Endothelial cell of umbilical vein (primary cell): Measurements from ENCODE around the gene FAM200C. TPM values are rescaled to one million over a fixed set of nuclear protein-coding genes. Genes with fewer than 3 reads are reported as not detected.
"Not testable (repeated sequence)": the region's sequence is repeated elsewhere in the genome, so short reads cannot be mapped to it uniquely, and the experiment has no call there.

Source experiments
- BruUV-seq: library from RNA; stranded (reverse); fragments of 400-500 nt; replicated peaks from 2 replicates; lab custom pipeline; 2021; lab: Mats Ljungman, UMichigan
- CTCF ChIA-PET: fragments of 300-600, 350-600 bp; sonication (Branson Sonifier 250); formaldehyde crosslinking; loops from one replicate; lab custom pipeline; 2021; ENCODE audit warnings: antibody characterized with exemption, inconsistent platforms; lab: Charles Lee
- POLR2A ChIA-PET: fragments of 300-600, 350-600 bp; sonication (Branson Sonifier 250); formaldehyde crosslinking; loops from one replicate; lab custom pipeline; 2021; ENCODE audit warnings: antibody characterized with exemption, inconsistent platforms; lab: Charles Lee
- DNase-seq: peaks from one replicate; pipeline ENCODE4 v3.0.0-alpha.2; 2011; ENCODE audit warnings: low read depth, low spot score
- FAIRE-seq: peaks from 2 replicates; lab custom pipeline; 2011; peaks lifted over from hg19 to GRCh38; lab: Jason Lieb, UNC
- H2AFZ ChIP-seq: 2 replicates; pipeline ENCODE4 v1.6.0; 2012; ENCODE audit warnings: low read depth, low read length, control low read depth, inconsistent platforms
- H3K27ac ChIP-seq: 2 replicates; pipeline ENCODE4 v1.5.1; 2011; ENCODE audit warnings: low read depth, mild to moderate bottlenecking, control low read depth, low read length, moderate library complexity; ENCODE audit not compliant: insufficient read depth
- H3K27me3 ChIP-seq, 2 experiments: 2 replicates each; pipeline versions ENCODE4 v1.6.0 to v1.6.1; 2011; ENCODE audit warnings: low read length in 2 of 2, mixed read lengths in 1 of 2; ENCODE audit not compliant: control insufficient read depth in 2 of 2, insufficient read depth in 2 of 2
- H3K36me3 ChIP-seq, 2 experiments: 2 replicates in 1 of 2; 3 replicates in 1 of 2; pipeline ENCODE4 v1.5.1; 2011; ENCODE audit warnings: low read length in 2 of 2, mild to moderate bottlenecking in 1 of 2, moderate library complexity in 1 of 2; ENCODE audit not compliant: control insufficient read depth in 2 of 2, insufficient read depth in 2 of 2; ENCODE audit errors: extremely low read depth in 1 of 2
- H3K4me1 ChIP-seq: 3 replicates; pipeline ENCODE4 v1.5.1; 2011; ENCODE audit warnings: mild to moderate bottlenecking, low read length; ENCODE audit not compliant: control insufficient read depth, insufficient read depth; ENCODE audit errors: extremely low read depth
- H3K4me2 ChIP-seq: 2 replicates; pipeline ENCODE4 v1.6.1; 2011; ENCODE audit warnings: low read length, control low read depth, mixed read lengths; ENCODE audit not compliant: insufficient read depth
- H3K4me3 ChIP-seq, 3 experiments: fragments of 200-600 bp in 1 of 3; sonication (generic), shearing (Covaris generic) in 1 of 3; replicated peaks in 1 of 3; 2 replicates each; pipeline ENCODE4 v1.5.1; 2011 to 2016; ENCODE audit warnings: control low read depth in 3 of 3, low read length in 3 of 3, mild to moderate bottlenecking in 2 of 3, inconsistent platforms in 1 of 3, low read depth in 1 of 3, moderate library complexity in 1 of 3; ENCODE audit not compliant: insufficient read depth in 1 of 3
- H3K79me2 ChIP-seq: 2 replicates; pipeline ENCODE4 v1.6.0; 2012; ENCODE audit warnings: low read length, inconsistent platforms; ENCODE audit not compliant: control insufficient read depth, insufficient read depth
- H3K9ac ChIP-seq: replicated peaks from 2 replicates; pipeline ENCODE3; 2011; ENCODE audit warnings: low read length, control low read depth; ENCODE audit not compliant: insufficient read depth; ENCODE audit errors: extremely low read depth
- H3K9me1 ChIP-seq: replicated peaks from 3 replicates; pipeline ENCODE4 v1.6.0; 2011; ENCODE audit warnings: mild to moderate bottlenecking, low read length; ENCODE audit not compliant: control insufficient read depth, insufficient read depth; ENCODE audit errors: extremely low read depth
- H3K9me3 ChIP-seq: replicated peaks from 2 replicates; pipeline ENCODE4 v1.5.1; 2012; ENCODE audit warnings: low read length, inconsistent platforms; ENCODE audit not compliant: control insufficient read depth, insufficient read depth
- H4K20me1 ChIP-seq: replicated peaks from 2 replicates; pipeline ENCODE3; 2011; ENCODE audit warnings: mild to moderate bottlenecking, low read length; ENCODE audit not compliant: control insufficient read depth, insufficient read depth; ENCODE audit errors: extremely low read depth
- CTCF ChIP-seq, 2 donors: IDR thresholded peaks; 1 replicate in 1 of 2; 2 replicates in 1 of 2; pipeline ENCODE4 v1.5.1; 2011; ENCODE audit warnings: low read length in 2 of 2, mild to moderate bottlenecking in 2 of 2, moderate library complexity in 2 of 2, control low read depth in 1 of 2, inconsistent platforms in 1 of 2, low read depth in 1 of 2; ENCODE audit not compliant: insufficient read depth in 1 of 2; ENCODE audit errors: extremely low read depth in 1 of 2
- EZH2 ChIP-seq: IDR thresholded peaks from 2 replicates; pipeline ENCODE4 v1.6.1; 2012; ENCODE audit warnings: borderline replicate concordance, low read depth, mild to moderate bottlenecking, moderate library complexity, low read length, inconsistent platforms; ENCODE audit not compliant: severe bottlenecking
- FOS ChIP-seq: IDR thresholded peaks from 2 replicates; pipeline ENCODE4 v1.6.1; 2011; ENCODE audit warnings: mild to moderate bottlenecking, low read length, moderate library complexity, borderline replicate concordance; ENCODE audit not compliant: insufficient read depth
- GATA2 ChIP-seq: IDR thresholded peaks from 2 replicates; pipeline ENCODE4 v1.7.0; 2011; ENCODE audit warnings: low read depth, mild to moderate bottlenecking, moderate library complexity, mixed read lengths, low read length; ENCODE audit not compliant: insufficient read length, insufficient read depth
- JUN ChIP-seq: IDR thresholded peaks from 2 replicates; pipeline ENCODE4 v1.6.1; 2011; ENCODE audit warnings: borderline replicate concordance, low read depth; ENCODE audit not compliant: insufficient read length, insufficient read depth
- MAX ChIP-seq: IDR thresholded peaks from 2 replicates; pipeline ENCODE4 v1.6.1; 2011; ENCODE audit not compliant: insufficient read depth, insufficient read length
- MYC ChIP-seq: IDR thresholded peaks from one replicate; pipeline ENCODE4 v1.6.1; 2011; ENCODE audit warnings: mild to moderate bottlenecking, low read depth, low read length
- POLR2A ChIP-seq: IDR thresholded peaks from 2 replicates; pipeline ENCODE4 v1.6.1; 2012; ENCODE audit warnings: low read depth, mild to moderate bottlenecking, control low read depth, low read length
- POLR2AphosphoS5 ChIP-seq: IDR thresholded peaks from 2 replicates; pipeline ENCODE4 v1.6.1; 2012; ENCODE audit warnings: low read depth, mild to moderate bottlenecking, control low read depth, low read length, moderate library complexity; ENCODE audit not compliant: insufficient read depth
- dilution Hi-C: fragments of 300-500 bp; cut with MboI; formaldehyde crosslinking; loops from one replicate; pipeline ENCODE4 v1.15.0; 2019; ENCODE audit warnings: low sequenced_read_pairs; ENCODE audit not compliant: extremely low pct_ligation_motif_present
- intact Hi-C: fragments of 100-400 bp; cut with micrococcal nuclease; formaldehyde crosslinking; loops from one replicate; pipeline ENCODE4 v1.10.0; 2022
- polyA plus RNA-seq, 4 experiments: library from polyadenylated mRNA; depleted of rRNA in 3 of 4; stranded (reverse) in 3 of 4; unstranded in 1 of 4; fragments of >200 nt; gene quantifications; 2 replicates each; pipeline versions ENCODE4 v1.2.1 to v1.2.3, GENCODE V29; 2011 to 2012; ENCODE audit warnings: missing spikeins in 1 of 4
- total RNA-seq: library from RNA; stranded (reverse); gene quantifications from 2 replicates; pipeline ENCODE4 v1.2.3, GENCODE V29; 2021

The FAM200C gene
- total and polyA plus RNA-seq, 2 donors (not counting 3 experiments of a cell fraction or from before 2014, with no cell fraction given): 0.76 to 2.7 TPM

GRCh38 chr5:160437271-160437670, 37.4 kb upstream of the FAM200C start:
- BruUV-seq: no TSS peak
- Histone ChIP-seq H3K79me2 (no peaks in the 10 kb centered on the region), H3K4me2 (no peak overlapping the region), H3K9me3 (no peaks in the 10 kb centered on the region), H3K27me3 (peaks cover 0 to 6% of the 10 kb centered on the region in 2 experiments), H3K9me1 (no peaks in the 10 kb centered on the region), H3K36me3 (no peaks in the 10 kb centered on the region), H3K27ac (no peak overlapping the region), H4K20me1 (no peaks in the 10 kb centered on the region), H3K9ac (no peak overlapping the region), H2AFZ (no peak overlapping the region), H3K4me1 (peaks cover 10% of the 10 kb centered on the region), H3K4me3 (no peak overlapping the region)
- dilution Hi-C loops (no loop called here), intact Hi-C loops (loop anchor here (5.0 kb wide), 1 partner anchor 195 kb away; no protein-coding TSS in a partner anchor)
- FAIRE-seq (no peak), DNase-seq (no peak)
- TF ChIP-seq MYC (no peak), MAX (no peak), EZH2 (no peak), CTCF (IDR thresholded peaks at IDR 0.05; ENCODE audit: extremely low read depth in 1 of 2, insufficient read depth in 1 of 2, low read depth in 1 of 2, low read length in 2 of 2) (no peak), POLR2AphosphoS5 (no peak), GATA2 (no peak), JUN (no peak), FOS (no peak), POLR2A (no peak)
- POLR2A ChIA-PET: no interaction called here
- CTCF ChIA-PET: interaction anchor here (0.8 to 4.0 kb wide), 6 partner anchors 8 to 70 kb away, joined by 3 to 117 read pairs (median 30); partner anchors contain the start of gene PTTG1

- H3K36me3 ChIP-seq, H3K4me1 ChIP-seq, H4K20me1 ChIP-seq, DNase-seq, H3K9me1 ChIP-seq, H3K4me2 ChIP-seq, H3K9ac ChIP-seq, POLR2A ChIA-PET, FAIRE-seq, BruUV-seq, dilution Hi-C loops, H3K9me3 ChIP-seq, H2AFZ ChIP-seq, H3K27ac ChIP-seq, H3K79me2 ChIP-seq, H3K27me3 ChIP-seq, H3K4me3 ChIP-seq: not testable (repeated sequence)
- intact Hi-C loops: loop anchor here (5.0 kb wide), 1 partner anchor 196 kb away; no protein-coding TSS in a partner anchor
- CTCF ChIA-PET: interaction anchor here (0.5 to 0.8 kb wide), 2 partner anchors 17 to 24 kb away, joined by 3 read pairs; no protein-coding TSS in a partner anchor
Observed at GRCh38 chr5:160436661-160437060, 36.8 kb upstream of the FAM200C start.
